HuH-7 (cell line): ENCODE measurements around the gene SIGLEC12.
"Not testable (repeated sequence)": the region's sequence is repeated elsewhere in the genome, so short reads cannot be mapped to it uniquely, and the experiment has no call there.

Experiments used
- DNase-seq: peaks from one replicate; pipeline ENCODE4 v3.0.0; 2011; ENCODE audit warnings: low spot score

The SIGLEC12 gene

GRCh38 chr19:51480590-51480989 is 21.0 kb downstream of the SIGLEC12 start:
- DNase-seq = peak; percentile 22

- DNase-seq = no peak
These were observed 21.9 kb downstream of the SIGLEC12 start for GRCh38 chr19:51479531-51480331.

GRCh38 chr19:51478381-51479234 is 23.0 kb downstream of the SIGLEC12 start, which contains the start of gene CEACAM18:
Gene CEACAM18 (plus strand): TSS chr19:51478539.
- DNase-seq = no peak

- DNase-seq = no peak
These were observed 24.3 kb downstream of the SIGLEC12 start for GRCh38 chr19:51477344-51477743.

GRCh38 chr19:51476164-51476563 is 25.4 kb downstream of the SIGLEC12 start:
- no peak for DNase-seq

GRCh38 chr19:51473009-51473707 is 28.4 kb downstream of the SIGLEC12 start:
- peak; percentile 66 for DNase-seq

- DNase-seq = no peak
These were observed 29.0 kb downstream of the SIGLEC12 start for GRCh38 chr19:51472607-51473006.

- no peak for DNase-seq
These were observed 30.1 kb downstream of the SIGLEC12 start for GRCh38 chr19:51471527-51471926.

- no peak for DNase-seq
These were observed 30.6 kb downstream of the SIGLEC12 start for GRCh38 chr19:51470966-51471365.

GRCh38 chr19:51469629-51470028 is 32.0 kb downstream of the SIGLEC12 start:
- no peak for DNase-seq

GRCh38 chr19:51469162-51469561 is 32.4 kb downstream of the SIGLEC12 start:
- no peak for DNase-seq

- no peak for DNase-seq
These were observed 33.1 kb downstream of the SIGLEC12 start for GRCh38 chr19:51468545-51468920.

GRCh38 chr19:51467864-51468544 is 33.6 kb downstream of the SIGLEC12 start:
- DNase-seq = no peak

- no peak for DNase-seq
These were observed 34.9 kb downstream of the SIGLEC12 start for GRCh38 chr19:51466723-51467122.

GRCh38 chr19:51463976-51464581 is 37.5 kb downstream of the SIGLEC12 start:
- not testable (repeated sequence) for DNase-seq

- no peak for DNase-seq
These were observed 38.9 kb downstream of the SIGLEC12 start for GRCh38 chr19:51462681-51463080.

- DNase-seq = no peak
These were observed 39.3 kb downstream of the SIGLEC12 start for GRCh38 chr19:51462276-51462675.

- DNase-seq = no peak
These were observed 39.9 kb downstream of the SIGLEC12 start for GRCh38 chr19:51461723-51462161.

- peak; percentile 51 for DNase-seq
These were observed 41.2 kb downstream of the SIGLEC12 start for GRCh38 chr19:51460164-51460992.

- no peak for DNase-seq
These were observed 42.6 kb downstream of the SIGLEC12 start for GRCh38 chr19:51458899-51459505.
